Spinal cord (tissue), 10 donors: ENCODE results near the gene IL3. TPM values are rescaled to one million over a fixed set of nuclear protein-coding genes. Genes with fewer than 3 reads are reported as not detected.
A peak's percentile ranks its signal among the peaks of the same experiment; 100 is the strongest.

Source experiments
- DNase-seq, 6 donors: peaks; one replicate each; pipeline versions ENCODE4 v3.0.0 to v3.0.0-alpha.2; 2013 to 2015; ENCODE audit warnings: low spot score in 6 of 6, low read depth in 4 of 6
- H3K27ac ChIP-seq: one replicate; pipeline ENCODE4 v1.5.1; 2013; ENCODE audit warnings: low read depth, low read length, control low read depth
- H3K27me3 ChIP-seq: one replicate; pipeline ENCODE4 v1.6.1; 2013; ENCODE audit warnings: low read length; ENCODE audit not compliant: control insufficient read depth, insufficient read depth
- H3K36me3 ChIP-seq: one replicate; pipeline ENCODE4 v1.6.1; 2013; ENCODE audit warnings: low read length; ENCODE audit not compliant: control insufficient read depth, insufficient read depth
- H3K4me1 ChIP-seq: one replicate; pipeline ENCODE4 v1.6.1; 2013; ENCODE audit warnings: low read length; ENCODE audit not compliant: control insufficient read depth, insufficient read depth
- H3K4me3 ChIP-seq: one replicate; pipeline ENCODE4 v1.5.1; 2013; ENCODE audit warnings: low read depth, low read length, control low read depth
- H3K9me3 ChIP-seq: one replicate; pipeline ENCODE4 v1.6.1; 2013; ENCODE audit warnings: low read length; ENCODE audit not compliant: control insufficient read depth, insufficient read depth
- WGBS: methylation state at CpG from one replicate; pipeline ENCODE4 v1.1.5; 2013; ENCODE audit warnings: missing lambda C conversion rate; ENCODE audit not compliant: insufficient coverage; 5-methylcytosine and 5-hydroxymethylcytosine counted together
- polyA plus RNA-seq, 2 donors: library from polyadenylated mRNA; unstranded; fragments of 120-200 nt; gene quantifications; one replicate each; pipeline ENCODE4 v1.2.1, GENCODE V29; 2013; ENCODE audit not compliant: insufficient read length in 2 of 2
- total RNA-seq, 2 donors: library from RNA; depleted of rRNA in 1 of 2; stranded (reverse); fragments of 120-200 nt in 1 of 2; fragments of >200 nt in 1 of 2; gene quantifications; one replicate each; pipeline versions ENCODE4 v1.2.3 to v1.2.4, GENCODE V29; 2013 to 2014
- donor health status: healthy.

Gene IL3
- total and polyA plus RNA-seq, 4 donors: not detected

DNA sequence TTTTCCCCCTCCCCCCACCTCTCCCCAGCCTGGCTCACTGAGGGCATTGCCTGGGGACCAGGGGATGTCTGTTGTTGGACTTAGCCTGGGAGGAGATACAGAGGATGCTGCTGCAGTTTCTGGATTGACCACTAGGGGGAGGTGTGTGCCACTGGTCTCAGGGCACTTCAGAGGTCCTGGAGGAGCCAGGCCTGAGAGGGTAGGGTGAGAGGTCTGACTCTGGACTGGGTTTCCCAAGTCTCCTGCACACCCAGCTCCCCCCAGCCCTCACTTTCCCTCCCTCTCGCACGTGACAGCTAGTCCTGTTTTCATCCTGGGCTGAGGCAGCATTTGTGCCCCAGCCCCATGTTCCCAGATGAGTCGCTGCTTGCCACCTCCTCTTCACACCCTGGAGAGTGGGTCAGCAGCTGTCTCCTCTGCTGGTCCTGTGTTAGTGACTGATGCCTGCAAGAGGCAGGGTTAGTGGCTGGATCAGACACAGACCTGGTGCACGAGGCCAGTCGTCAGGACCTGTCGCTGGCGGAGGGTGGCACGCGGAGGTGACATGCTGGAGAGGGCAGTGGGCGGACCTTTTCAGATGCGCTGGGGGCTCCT is 4.4 kb downstream of the IL3 start:
- Histone ChIP-seq H3K27me3 (no peaks in the 10 kb centered on the region), H3K27ac (no peak overlapping the region), H3K36me3 (no peaks in the 10 kb centered on the region), H3K9me3 (no peaks in the 10 kb centered on the region), H3K4me1 (peaks cover 3% of the 10 kb centered on the region), H3K4me3 (no peak overlapping the region)
- DNase-seq: peak; percentile 6 to 77 (median 34)
- 78% methylated on average over 9 of the region's 11 CpGs for WGBS

- Histone ChIP-seq H3K27ac (no peak overlapping the region), H3K4me1 (peaks cover 3% of the 10 kb centered on the region), H3K36me3 (no peaks in the 10 kb centered on the region), H3K27me3 (no peaks in the 10 kb centered on the region), H3K4me3 (no peak overlapping the region), H3K9me3 (no peaks in the 10 kb centered on the region)
- no CpG with 5 or more reads among the region's 4 CpGs for WGBS
- DNase-seq: peak; percentile 5 to 89 (median 29)
Observed at GRCh38 chr5:132065351-132065937, 5.0 kb downstream of the IL3 start.

DNA sequence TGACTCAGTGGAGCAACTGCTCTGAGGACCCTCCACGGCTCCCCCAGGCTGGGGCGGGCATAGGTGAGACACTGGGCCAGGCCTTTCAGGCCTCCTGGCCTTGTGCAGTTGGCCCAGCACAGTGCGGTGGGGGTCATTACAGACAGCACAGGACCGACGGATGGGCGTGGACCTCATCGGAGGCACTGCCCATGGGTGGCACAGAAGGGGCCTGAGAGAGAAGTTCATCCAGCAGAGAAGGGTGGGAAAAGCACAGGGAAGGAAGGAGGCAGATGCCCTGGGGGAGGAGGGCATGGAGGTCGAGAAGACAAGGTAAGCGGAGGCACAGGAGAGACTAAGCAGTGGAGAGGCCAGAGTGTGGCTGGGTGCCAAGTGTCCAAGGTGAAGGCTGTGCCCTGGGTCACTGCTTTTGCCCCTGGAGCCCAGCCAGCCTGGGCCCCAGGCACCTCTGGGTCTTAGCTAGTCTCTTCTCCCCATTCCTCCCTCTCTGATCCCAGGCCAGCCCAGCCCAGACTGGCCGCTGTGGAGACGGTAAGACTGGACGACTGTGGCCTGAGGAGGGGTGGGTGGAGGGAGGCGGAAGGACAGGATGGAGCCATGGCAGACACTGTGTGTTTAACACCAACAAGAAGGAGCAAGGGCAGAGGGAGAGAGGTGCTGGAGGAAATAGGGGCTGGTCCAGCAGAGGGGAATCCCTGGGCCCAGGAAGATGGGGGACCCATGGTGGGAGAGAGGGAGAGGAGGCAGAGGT is 5.7 kb downstream of the IL3 start:
- Histone ChIP-seq H3K9me3 (no peaks in the 10 kb centered on the region), H3K4me3 (no peak overlapping the region), H3K4me1 (peaks cover 3% of the 10 kb centered on the region), H3K36me3 (no peaks in the 10 kb centered on the region), H3K27me3 (no peaks in the 10 kb centered on the region), H3K27ac (no peak overlapping the region)
- no peak for DNase-seq
- WGBS: 85% methylated on average over 13 of the region's 13 CpGs

DNA sequence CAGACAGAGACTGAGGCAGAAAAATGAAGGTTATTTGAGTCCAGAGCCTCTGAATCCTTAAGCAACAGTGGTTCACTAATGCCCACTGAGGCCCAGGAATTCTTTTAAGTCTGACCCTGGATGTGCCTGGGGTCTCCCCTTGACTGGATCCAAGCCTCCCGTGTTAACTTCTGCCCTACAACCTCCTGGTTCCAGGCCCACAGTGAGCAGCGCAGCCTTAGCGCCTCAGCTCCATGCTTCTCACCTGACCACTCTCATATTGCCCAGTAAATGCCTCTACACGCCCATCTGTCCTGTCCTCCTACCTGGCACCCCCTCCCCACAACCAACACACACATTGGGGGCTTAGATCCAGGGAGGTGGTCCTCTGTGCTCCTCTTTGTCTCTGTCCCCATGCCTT is 6.4 kb downstream of the IL3 start:
- Histone ChIP-seq H3K27me3 (no peaks in the 10 kb centered on the region), H3K27ac (no peak overlapping the region), H3K36me3 (no peaks in the 10 kb centered on the region), H3K4me3 (no peak overlapping the region), H3K4me1 (peaks cover 3% of the 10 kb centered on the region), H3K9me3 (no peaks in the 10 kb centered on the region)
- WGBS: 94% methylated on average over 4 of the region's 4 CpGs
- no peak for DNase-seq

DNA sequence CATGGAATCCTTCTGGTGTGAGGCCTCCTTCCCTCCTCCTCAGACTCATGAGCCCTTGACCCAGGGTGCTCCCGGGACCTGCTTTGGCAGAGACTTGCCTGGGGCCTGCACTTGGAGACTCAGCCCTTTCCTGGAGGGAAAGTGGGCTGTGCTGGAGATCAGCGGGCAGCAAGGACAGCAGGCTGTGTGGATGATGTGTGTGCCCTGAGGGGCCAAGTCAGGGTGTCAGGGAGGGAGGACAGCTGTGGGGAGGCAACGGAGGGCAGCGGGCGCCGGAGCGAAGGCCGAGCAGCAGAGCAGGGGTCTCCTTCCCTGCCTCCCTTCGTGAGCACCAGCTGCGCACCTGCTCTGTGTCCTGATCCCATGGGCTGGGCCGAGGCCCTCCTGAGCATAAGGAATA is 7.0 kb downstream of the IL3 start:
- Histone ChIP-seq H3K9me3 (no peaks in the 10 kb centered on the region), H3K27ac (no peak overlapping the region), H3K27me3 (no peaks in the 10 kb centered on the region), H3K4me3 (no peak overlapping the region), H3K36me3 (no peaks in the 10 kb centered on the region), H3K4me1 (peaks cover 3% of the 10 kb centered on the region)
- 91% methylated on average over 10 of the region's 11 CpGs for WGBS
- no peak for DNase-seq

DNA sequence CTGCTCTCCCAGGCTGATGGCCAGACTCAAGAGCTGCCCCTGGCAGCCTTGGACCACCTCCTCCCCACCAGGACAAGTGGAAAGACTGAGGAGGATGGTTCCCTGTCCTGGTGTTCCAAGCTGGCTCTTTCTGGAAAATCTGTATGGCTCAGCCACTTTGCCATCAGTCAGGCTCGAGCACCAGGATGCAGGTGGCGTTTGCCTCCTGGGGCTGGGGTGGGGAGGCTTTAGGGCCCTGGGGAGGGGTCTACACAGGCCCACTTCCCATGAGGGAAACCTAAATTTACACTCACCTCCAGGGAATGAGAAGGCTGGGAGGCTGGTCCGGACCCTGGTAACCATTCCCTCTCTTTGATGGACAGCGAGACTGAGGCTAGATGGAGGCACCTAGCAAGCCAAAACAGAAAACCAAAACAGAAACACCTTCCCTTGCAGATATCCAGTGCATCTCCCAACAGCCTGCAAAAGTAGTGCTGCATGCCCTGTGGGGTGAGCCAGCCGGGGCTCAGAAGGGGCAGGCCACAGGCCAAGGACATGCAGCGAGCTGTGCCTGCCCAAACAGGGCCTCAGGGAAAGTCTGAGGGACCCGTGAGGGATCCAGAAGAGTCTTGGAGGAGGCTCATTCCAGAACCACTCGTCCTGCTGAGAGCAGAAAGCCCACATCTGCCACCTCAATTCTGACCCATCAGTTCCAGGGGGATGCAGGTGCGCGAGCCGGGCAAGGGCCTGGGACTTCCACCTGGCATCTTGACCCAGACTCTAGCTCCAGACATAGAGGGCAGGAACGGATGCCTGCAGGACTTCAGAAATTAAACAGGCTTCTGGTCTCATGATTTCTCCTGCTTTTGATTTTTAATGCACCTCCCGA is 7.7 kb downstream of the IL3 start:
- no peak overlapping the region for H3K27ac ChIP-seq
- H3K36me3 ChIP-seq: no peaks in the 10 kb centered on the region
- H3K27me3 ChIP-seq: no peaks in the 10 kb centered on the region
- no peaks in the 10 kb centered on the region for H3K9me3 ChIP-seq
- no peak for DNase-seq
- no peak overlapping the region for H3K4me3 ChIP-seq
- WGBS: 88% methylated on average over 11 of the region's 13 CpGs
- H3K4me1 ChIP-seq: peaks cover 3% of the 10 kb centered on the region

DNA sequence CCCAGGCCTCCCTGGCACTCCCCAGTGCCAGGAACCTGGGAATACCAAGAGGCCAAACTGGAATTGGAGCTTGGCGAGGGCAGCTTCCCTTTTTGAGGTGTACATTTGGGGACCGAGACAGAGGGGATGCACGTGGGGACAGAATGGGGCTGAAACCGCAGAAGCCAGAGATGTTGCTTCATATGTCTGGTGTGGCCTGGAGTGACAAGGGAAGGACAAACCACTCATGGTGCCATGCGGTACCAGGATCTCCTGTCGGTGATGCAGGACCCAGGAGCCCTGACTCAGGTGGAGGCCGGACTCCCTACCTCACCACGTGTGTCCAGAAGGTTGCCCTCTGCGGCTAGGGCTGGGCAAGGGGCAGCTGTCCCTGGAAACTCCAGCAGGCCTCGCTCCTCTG is 9.1 kb downstream of the IL3 start:
- no peak for DNase-seq
- H3K4me1 ChIP-seq: no peaks in the 10 kb centered on the region
- H3K4me3 ChIP-seq: no peak overlapping the region
- 92% methylated on average over 10 of the region's 10 CpGs for WGBS
- no peaks in the 10 kb centered on the region for H3K27me3 ChIP-seq
- no peaks in the 10 kb centered on the region for H3K9me3 ChIP-seq
- H3K36me3 ChIP-seq: no peaks in the 10 kb centered on the region
- no peak overlapping the region for H3K27ac ChIP-seq

DNA sequence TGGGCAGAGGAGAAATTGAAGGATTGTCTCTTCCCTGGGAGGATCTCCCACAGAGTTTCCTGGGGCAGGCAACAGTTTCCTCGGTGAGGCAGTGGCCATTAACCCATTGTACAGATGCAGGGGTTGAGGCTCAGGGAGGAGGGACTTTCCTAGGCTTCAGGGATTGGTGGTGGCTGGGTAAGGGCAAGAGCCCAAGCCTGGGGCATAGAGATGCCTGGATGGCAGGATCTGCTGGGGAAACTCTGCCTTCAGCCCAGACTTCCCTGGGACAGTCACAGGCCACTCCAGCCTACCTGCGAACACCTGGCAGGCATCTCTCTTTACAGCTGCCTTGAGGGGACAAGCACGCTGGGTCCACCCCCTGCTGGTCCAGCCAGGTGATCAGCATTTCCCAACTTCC is 9.5 kb downstream of the IL3 start:
- no peaks in the 10 kb centered on the region for H3K4me1 ChIP-seq
- no peaks in the 10 kb centered on the region for H3K36me3 ChIP-seq
- H3K9me3 ChIP-seq: no peaks in the 10 kb centered on the region
- H3K27ac ChIP-seq: no peak overlapping the region
- DNase-seq: no peak
- H3K27me3 ChIP-seq: no peaks in the 10 kb centered on the region
- no peak overlapping the region for H3K4me3 ChIP-seq
- WGBS: 75% methylated on average over 2 of the region's 3 CpGs

DNA sequence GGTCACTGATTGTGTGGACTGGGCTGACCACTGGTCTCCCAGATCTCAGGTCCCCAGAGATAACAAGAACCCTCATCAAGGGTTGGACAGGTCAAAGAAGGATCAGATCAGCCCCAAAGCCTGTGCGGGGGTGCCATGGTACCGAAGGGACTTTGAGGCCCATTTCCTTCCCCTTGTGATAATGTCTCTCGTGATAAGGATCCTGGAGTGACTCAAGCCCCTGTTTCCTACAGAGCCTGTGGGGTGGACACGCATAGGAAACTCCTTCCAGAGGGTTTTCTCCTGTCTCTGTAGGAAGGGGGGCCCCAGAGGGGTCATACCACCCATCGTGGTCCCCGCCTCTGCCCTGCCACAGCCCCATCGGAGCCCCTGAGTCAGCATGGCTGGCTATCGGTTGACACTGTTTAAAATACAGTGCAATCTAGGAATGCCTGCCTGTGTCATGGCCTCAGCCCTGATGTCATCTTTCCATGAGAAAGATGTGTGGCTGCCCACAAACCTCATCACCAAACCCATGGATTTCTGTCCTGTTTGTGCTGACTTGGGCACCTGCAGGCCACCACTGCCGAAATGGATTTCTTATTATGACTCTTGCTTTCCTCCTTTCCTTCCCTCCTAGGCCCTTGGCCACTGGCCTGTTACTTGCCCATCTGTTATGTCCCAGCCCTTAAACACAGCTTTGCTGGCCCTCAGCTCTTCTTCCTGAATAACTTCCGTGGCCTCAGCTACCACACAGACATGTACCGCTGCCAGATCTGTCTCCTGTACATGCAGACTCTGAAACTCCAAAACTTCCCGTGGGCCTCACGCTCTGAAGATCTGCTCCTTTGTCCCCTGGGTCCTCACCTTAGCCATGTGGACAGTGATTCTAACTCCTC is 10.2 kb downstream of the IL3 start:
- H3K27me3 ChIP-seq: no peaks in the 10 kb centered on the region
- H3K27ac ChIP-seq: no peak overlapping the region
- no peaks in the 10 kb centered on the region for H3K4me1 ChIP-seq
- H3K9me3 ChIP-seq: no peaks in the 10 kb centered on the region
- no peak for DNase-seq
- WGBS: 83% methylated on average over 11 of the region's 13 CpGs
- no peaks in the 10 kb centered on the region for H3K36me3 ChIP-seq
- no peak overlapping the region for H3K4me3 ChIP-seq
